GM12872 (cell line): ENCODE results near the gene CD209.

Source experiments
- TF ChIP-seq, protein P1 (sequence below): IDR thresholded peaks from 3 replicates; pipeline ENCODE4 v1.5.1; 2011; ENCODE audit warnings: low read depth, mild to moderate bottlenecking, low read length, moderate library complexity; ENCODE audit not compliant: insufficient read depth

CD209 gene

GRCh38 chr19:7740682-7741054, 6.7 kb downstream of the CD209 start:
- TF ChIP-seq, protein P1, sequence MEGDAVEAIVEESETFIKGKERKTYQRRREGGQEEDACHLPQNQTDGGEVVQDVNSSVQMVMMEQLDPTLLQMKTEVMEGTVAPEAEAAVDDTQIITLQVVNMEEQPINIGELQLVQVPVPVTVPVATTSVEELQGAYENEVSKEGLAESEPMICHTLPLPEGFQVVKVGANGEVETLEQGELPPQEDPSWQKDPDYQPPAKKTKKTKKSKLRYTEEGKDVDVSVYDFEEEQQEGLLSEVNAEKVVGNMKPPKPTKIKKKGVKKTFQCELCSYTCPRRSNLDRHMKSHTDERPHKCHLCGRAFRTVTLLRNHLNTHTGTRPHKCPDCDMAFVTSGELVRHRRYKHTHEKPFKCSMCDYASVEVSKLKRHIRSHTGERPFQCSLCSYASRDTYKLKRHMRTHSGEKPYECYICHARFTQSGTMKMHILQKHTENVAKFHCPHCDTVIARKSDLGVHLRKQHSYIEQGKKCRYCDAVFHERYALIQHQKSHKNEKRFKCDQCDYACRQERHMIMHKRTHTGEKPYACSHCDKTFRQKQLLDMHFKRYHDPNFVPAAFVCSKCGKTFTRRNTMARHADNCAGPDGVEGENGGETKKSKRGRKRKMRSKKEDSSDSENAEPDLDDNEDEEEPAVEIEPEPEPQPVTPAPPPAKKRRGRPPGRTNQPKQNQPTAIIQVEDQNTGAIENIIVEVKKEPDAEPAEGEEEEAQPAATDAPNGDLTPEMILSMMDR, result no peak

GRCh38 chr19:7739801-7740681, 7.3 kb downstream of the CD209 start:
- TF ChIP-seq, protein P1, result no peak

DNA sequence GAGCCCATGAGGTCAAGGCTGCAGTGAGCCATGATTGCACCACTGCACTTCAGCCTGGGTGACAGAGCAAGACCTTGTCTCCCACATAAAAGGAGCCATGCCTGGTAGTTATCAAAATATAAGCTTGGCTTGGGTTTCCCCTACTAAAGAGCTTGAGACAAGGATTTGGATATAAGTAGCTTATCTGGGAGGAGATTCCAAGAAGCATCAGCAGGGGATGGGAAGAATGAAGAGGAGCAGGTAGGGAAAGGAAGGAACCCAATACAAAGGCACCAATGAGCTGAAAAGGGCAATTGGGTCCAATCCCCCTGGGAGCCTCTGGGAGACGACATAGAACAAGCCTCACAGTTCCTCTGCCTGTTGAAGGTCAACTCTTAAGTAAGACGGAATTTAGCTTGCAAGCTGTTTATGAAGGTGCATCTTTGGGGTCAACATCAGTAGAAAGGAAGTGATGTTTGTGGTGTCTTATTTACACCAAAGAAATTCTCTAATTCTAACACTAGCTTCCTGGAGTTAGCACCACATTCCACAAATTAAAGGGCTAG, 8.1 kb downstream of the CD209 start:
- TF ChIP-seq, protein P1, result no peak

GRCh38 chr19:7738023-7738422, 9.3 kb downstream of the CD209 start:
- TF ChIP-seq, protein P1, result no peak

GRCh38 chr19:7737215-7737614, 10.1 kb downstream of the CD209 start:
- TF ChIP-seq, protein P1, result no peak

DNA sequence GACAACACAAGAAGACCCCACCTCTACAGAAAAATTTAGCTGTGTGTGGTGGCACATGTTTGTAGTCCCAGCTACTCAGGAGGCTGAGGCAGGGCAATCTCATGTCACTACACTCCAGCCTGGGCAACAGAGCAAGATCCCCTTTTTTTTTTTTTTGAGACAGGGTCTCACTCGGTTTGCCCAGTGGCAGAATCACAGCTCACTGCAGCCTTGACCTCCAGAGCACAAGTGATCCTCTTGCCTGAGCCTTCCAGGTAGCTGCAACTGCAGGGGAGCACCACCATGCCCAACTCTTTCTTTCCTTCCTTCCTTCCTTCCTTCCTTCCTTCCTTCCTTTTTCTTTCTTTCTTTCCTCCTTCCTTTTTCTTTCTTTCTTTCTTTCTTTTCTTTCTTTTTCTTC, 11.2 kb downstream of the CD209 start:
- TF ChIP-seq, protein P1, result no peak

DNA sequence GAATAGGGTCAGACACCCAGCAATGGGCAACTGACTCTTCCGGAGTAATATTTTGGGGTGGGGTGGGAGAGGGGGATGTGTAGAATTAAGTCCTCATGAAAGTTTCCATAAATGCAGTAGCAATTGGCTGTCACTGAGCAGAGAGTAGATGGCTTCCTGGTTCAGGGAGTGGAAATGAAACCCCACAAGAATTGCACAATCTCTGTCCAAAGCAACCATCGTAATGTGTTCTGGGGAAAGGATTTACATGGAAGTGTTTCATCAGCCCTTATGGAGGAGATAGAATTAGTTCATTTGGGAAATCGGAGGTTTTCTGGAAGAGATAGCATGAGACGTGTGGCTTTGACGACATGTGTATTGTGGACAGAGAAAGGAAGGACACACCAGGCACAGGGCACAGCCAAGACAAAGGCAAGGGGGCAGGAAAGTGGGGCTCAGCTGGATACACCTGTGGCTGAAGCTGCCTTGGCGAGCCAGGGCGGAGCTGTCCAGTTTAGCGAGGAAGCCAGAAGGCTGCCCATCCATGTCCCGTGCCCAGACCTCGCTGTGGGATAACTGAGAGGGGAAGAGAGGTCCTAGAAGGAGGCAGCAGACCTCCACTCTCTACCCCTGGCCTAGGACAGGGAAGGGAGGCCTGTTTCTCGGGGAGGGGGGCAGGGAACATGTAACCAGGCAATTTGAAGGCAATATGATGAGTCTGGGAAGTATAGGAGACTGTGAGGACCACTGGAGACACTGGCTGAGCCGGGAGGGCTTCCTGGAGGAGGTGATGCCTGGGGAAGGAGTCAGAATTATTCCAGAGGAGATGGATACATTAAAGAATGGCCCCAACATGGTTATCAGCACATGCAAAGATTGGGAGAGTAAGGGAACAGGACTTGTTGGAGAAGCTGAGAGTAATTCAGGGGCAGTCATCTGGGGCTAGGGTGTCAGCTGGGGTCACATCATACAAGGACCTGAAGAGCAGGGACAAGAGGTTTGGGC, 12.8 kb downstream of the CD209 start:
- TF ChIP-seq, protein P1, result no peak
